Activated CD4-positive, alpha-beta T cell treated with anti-CD3 and anti-CD28 coated beads, Interleukin-2, amount 10 ng/mL, durations not matched to agents 24 days and 14 days (primary cell): ENCODE measurements around the gene ETFRF1. TPM values are rescaled to one million over a fixed set of nuclear protein-coding genes. Genes with fewer than 3 reads are reported as not detected.

Experiments used
- DNase-seq: peaks from one replicate; pipeline ENCODE4 v3.0.0; 2022
- H3K27ac Mint-ChIP-seq: one replicate; pipeline ENCODE4 v1.8.0; 2022; ENCODE audit warnings: mild to moderate bottlenecking, mixed read lengths
- H3K27me3 Mint-ChIP-seq: one replicate; pipeline ENCODE4 v1.8.0; 2022; ENCODE audit warnings: mixed read lengths
- H3K36me3 Mint-ChIP-seq: one replicate; pipeline ENCODE4 v1.8.0; 2022; ENCODE audit warnings: low read depth, mild to moderate bottlenecking, mixed read lengths
- H3K4me1 Mint-ChIP-seq: one replicate; pipeline ENCODE4 v1.8.0; 2021; ENCODE audit warnings: mixed read lengths
- H3K4me3 Mint-ChIP-seq: one replicate; pipeline ENCODE4 v1.8.0; 2022; ENCODE audit warnings: mild to moderate bottlenecking, moderate library complexity, mixed read lengths
- H3K9me3 Mint-ChIP-seq: one replicate; pipeline ENCODE4 v1.8.0; 2021; ENCODE audit warnings: mixed read lengths
- intact Hi-C: fragments of 100-400 bp; cut with micrococcal nuclease; formaldehyde crosslinking; loops from one replicate; pipeline ENCODE4 v1.15.1; 2023
- total RNA-seq: library from RNA; stranded (reverse); gene quantifications from 2 replicates; pipeline ENCODE4 v1.2.3, GENCODE V29; 2022

The ETFRF1 gene
- total RNA-seq, 1 donor from 2014 or later = 9.9 TPM

GRCh38 chr12:25243680-25243990 lies 48.6 kb downstream of the ETFRF1 start:
- H3K27ac Mint-ChIP-seq = no peak overlapping the region
- no peaks in the 10 kb centered on the region for H3K27me3 Mint-ChIP-seq
- intact Hi-C loops = no loop called here
- H3K4me3 Mint-ChIP-seq = no peak overlapping the region
- H3K36me3 Mint-ChIP-seq = peaks cover 43% of the 10 kb centered on the region
- no peaks in the 10 kb centered on the region for H3K9me3 Mint-ChIP-seq
- peaks cover 23% of the 10 kb centered on the region for H3K4me1 Mint-ChIP-seq
- DNase-seq = no peak

- H3K9me3 Mint-ChIP-seq = no peaks in the 10 kb centered on the region
- no peak overlapping the region for H3K27ac Mint-ChIP-seq
- H3K4me3 Mint-ChIP-seq = no peak overlapping the region
- no peaks in the 10 kb centered on the region for H3K27me3 Mint-ChIP-seq
- H3K36me3 Mint-ChIP-seq = peaks cover 31% of the 10 kb centered on the region
- DNase-seq = peak; percentile 36
- intact Hi-C loops = no loop called here
- peaks cover 26% of the 10 kb centered on the region for H3K4me1 Mint-ChIP-seq
These were observed 50.5 kb downstream of the ETFRF1 start for GRCh38 chr12:25245491-25245890.

- Mint-ChIP-seq H3K4me1 (peaks cover 29% of the 10 kb centered on the region), H3K4me3 (peak overlapping the region; percentile 4), H3K9me3 (no peaks in the 10 kb centered on the region), H3K27ac (no peak overlapping the region), H3K27me3 (peaks cover 4% of the 10 kb centered on the region), H3K36me3 (peaks cover 23% of the 10 kb centered on the region)
- peak; percentile 52 for DNase-seq
- intact Hi-C loops = no loop called here
These were observed 53.1 kb downstream of the ETFRF1 start for GRCh38 chr12:25248137-25248536.

GRCh38 chr12:25248732-25249131 lies 53.7 kb downstream of the ETFRF1 start:
- Mint-ChIP-seq H3K9me3 (no peaks in the 10 kb centered on the region), H3K36me3 (peaks cover 23% of the 10 kb centered on the region), H3K4me3 (peak overlapping the region; percentile 86), H3K4me1 (peaks cover 34% of the 10 kb centered on the region), H3K27ac (no peak overlapping the region), H3K27me3 (peaks cover 4% of the 10 kb centered on the region)
- intact Hi-C loops = no loop called here
- peak; percentile 39 for DNase-seq

- H3K36me3 Mint-ChIP-seq = peaks cover 17% of the 10 kb centered on the region
- intact Hi-C loops = loop anchor here (1.0 to 5.0 kb wide), 4 partner anchors 9 to 198 kb away; partner anchors contain the start of genes DNAI7 and ETFRF1
- peak overlapping the region; percentile 92 for H3K27ac Mint-ChIP-seq
- peak overlapping the region; percentile 86 for H3K4me3 Mint-ChIP-seq
- H3K9me3 Mint-ChIP-seq = no peaks in the 10 kb centered on the region
- H3K4me1 Mint-ChIP-seq = peaks cover 31% of the 10 kb centered on the region
- DNase-seq = peak; percentile 89
- peaks cover 8% of the 10 kb centered on the region for H3K27me3 Mint-ChIP-seq
These were observed 55.1 kb downstream of the ETFRF1 start for GRCh38 chr12:25249931-25250738.

GRCh38 chr12:25250744-25251730 lies 56.0 kb downstream of the ETFRF1 start, which contains the start of gene KRAS:
TSS of gene KRAS (minus strand) at chr12:25250929.
- intact Hi-C loops = loop anchor here (1.0 to 5.0 kb wide), 5 partner anchors 10 to 199 kb away; partner anchors contain the start of genes DNAI7 and ETFRF1
- peaks cover 27% of the 10 kb centered on the region for H3K4me1 Mint-ChIP-seq
- peak within 1 kb of the TSS; percentile 94 for H3K27ac Mint-ChIP-seq
- peaks cover 13% of the 10 kb centered on the region for H3K27me3 Mint-ChIP-seq
- H3K9me3 Mint-ChIP-seq = no peaks in the 10 kb centered on the region
- peak within 1 kb of the TSS; percentile 86 for H3K4me3 Mint-ChIP-seq
- peaks cover 12% of the 10 kb centered on the region for H3K36me3 Mint-ChIP-seq
- peak; percentile 97 for DNase-seq

- H3K27me3 Mint-ChIP-seq = peaks cover 15% of the 10 kb centered on the region
- H3K4me3 Mint-ChIP-seq = peak overlapping the region; percentile 86
- H3K4me1 Mint-ChIP-seq = peaks cover 27% of the 10 kb centered on the region
- H3K27ac Mint-ChIP-seq = peak overlapping the region; percentile 23
- peak; percentile 51 for DNase-seq
- H3K36me3 Mint-ChIP-seq = peaks cover 9% of the 10 kb centered on the region
- H3K9me3 Mint-ChIP-seq = no peaks in the 10 kb centered on the region
- intact Hi-C loops = loop anchor here (1.0 to 5.0 kb wide), 2 partner anchors 114 to 199 kb away; a partner anchor contains a TSS
These were observed 56.7 kb downstream of the ETFRF1 start for GRCh38 chr12:25251769-25252168.

- Mint-ChIP-seq H3K36me3 (peaks cover 3% of the 10 kb centered on the region), H3K9me3 (no peaks in the 10 kb centered on the region), H3K4me1 (peaks cover 21% of the 10 kb centered on the region), H3K4me3 (no peak overlapping the region), H3K27me3 (peaks cover 18% of the 10 kb centered on the region), H3K27ac (no peak overlapping the region)
- intact Hi-C loops = loop anchor here (5.0 kb wide), 1 partner anchor 201 kb away; a partner anchor contains a TSS
- peak; percentile 40 for DNase-seq
These were observed 57.9 kb downstream of the ETFRF1 start for GRCh38 chr12:25252946-25253345.

GRCh38 chr12:25253371-25254068 lies 58.5 kb downstream of the ETFRF1 start:
- intact Hi-C loops = loop anchor here (5.0 kb wide), 1 partner anchor 201 kb away; a partner anchor contains a TSS
- no peak overlapping the region for H3K4me3 Mint-ChIP-seq
- H3K9me3 Mint-ChIP-seq = no peaks in the 10 kb centered on the region
- H3K4me1 Mint-ChIP-seq = peaks cover 19% of the 10 kb centered on the region
- no peak overlapping the region for H3K27ac Mint-ChIP-seq
- H3K27me3 Mint-ChIP-seq = peaks cover 18% of the 10 kb centered on the region
- H3K36me3 Mint-ChIP-seq = peaks cover under 1% of the 10 kb centered on the region
- DNase-seq = peak; percentile 58

GRCh38 chr12:25254271-25254880 lies 59.3 kb downstream of the ETFRF1 start:
- peaks cover 19% of the 10 kb centered on the region for H3K4me1 Mint-ChIP-seq
- DNase-seq = peak; percentile 51
- no peaks in the 10 kb centered on the region for H3K9me3 Mint-ChIP-seq
- no peak overlapping the region for H3K4me3 Mint-ChIP-seq
- intact Hi-C loops = loop anchor here (5.0 kb wide), 1 partner anchor 202 kb away; a partner anchor contains a TSS
- H3K27ac Mint-ChIP-seq = no peak overlapping the region
- peaks cover 18% of the 10 kb centered on the region for H3K27me3 Mint-ChIP-seq
- H3K36me3 Mint-ChIP-seq = no peaks in the 10 kb centered on the region
